Astrocyte of the spinal cord (primary cell): Measurements from ENCODE around the gene SPOCK1.

Experiments
- DNase-seq: peaks from one replicate; pipeline ENCODE4 v3.0.0; 2011; ENCODE audit warnings: low read depth, low spot score
- H3K4me3 ChIP-seq: 2 replicates; pipeline ENCODE4 v1.5.1; 2011; ENCODE audit warnings: low read depth, mild to moderate bottlenecking, low read length, moderate library complexity
- in situ Hi-C: cut with HindIII; loops from 2 replicates; pipeline ENCODE4 v1.10.0; 2017; ENCODE audit warnings: low sequenced_read_pairs
- TF ChIP-seq, protein P1 (sequence below): IDR thresholded peaks from 2 replicates; pipeline ENCODE4 v1.5.1; 2012; ENCODE audit warnings: low read depth, mild to moderate bottlenecking, low read length, inconsistent platforms

The SPOCK1 gene

GRCh38 chr5:137329586-137330296 lies 169.4 kb downstream of the SPOCK1 start:
- in situ Hi-C loops = no loop called here
- no peak overlapping the region for H3K4me3 ChIP-seq
- TF ChIP-seq, protein P1, sequence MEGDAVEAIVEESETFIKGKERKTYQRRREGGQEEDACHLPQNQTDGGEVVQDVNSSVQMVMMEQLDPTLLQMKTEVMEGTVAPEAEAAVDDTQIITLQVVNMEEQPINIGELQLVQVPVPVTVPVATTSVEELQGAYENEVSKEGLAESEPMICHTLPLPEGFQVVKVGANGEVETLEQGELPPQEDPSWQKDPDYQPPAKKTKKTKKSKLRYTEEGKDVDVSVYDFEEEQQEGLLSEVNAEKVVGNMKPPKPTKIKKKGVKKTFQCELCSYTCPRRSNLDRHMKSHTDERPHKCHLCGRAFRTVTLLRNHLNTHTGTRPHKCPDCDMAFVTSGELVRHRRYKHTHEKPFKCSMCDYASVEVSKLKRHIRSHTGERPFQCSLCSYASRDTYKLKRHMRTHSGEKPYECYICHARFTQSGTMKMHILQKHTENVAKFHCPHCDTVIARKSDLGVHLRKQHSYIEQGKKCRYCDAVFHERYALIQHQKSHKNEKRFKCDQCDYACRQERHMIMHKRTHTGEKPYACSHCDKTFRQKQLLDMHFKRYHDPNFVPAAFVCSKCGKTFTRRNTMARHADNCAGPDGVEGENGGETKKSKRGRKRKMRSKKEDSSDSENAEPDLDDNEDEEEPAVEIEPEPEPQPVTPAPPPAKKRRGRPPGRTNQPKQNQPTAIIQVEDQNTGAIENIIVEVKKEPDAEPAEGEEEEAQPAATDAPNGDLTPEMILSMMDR = no peak
- no peak for DNase-seq

DNA sequence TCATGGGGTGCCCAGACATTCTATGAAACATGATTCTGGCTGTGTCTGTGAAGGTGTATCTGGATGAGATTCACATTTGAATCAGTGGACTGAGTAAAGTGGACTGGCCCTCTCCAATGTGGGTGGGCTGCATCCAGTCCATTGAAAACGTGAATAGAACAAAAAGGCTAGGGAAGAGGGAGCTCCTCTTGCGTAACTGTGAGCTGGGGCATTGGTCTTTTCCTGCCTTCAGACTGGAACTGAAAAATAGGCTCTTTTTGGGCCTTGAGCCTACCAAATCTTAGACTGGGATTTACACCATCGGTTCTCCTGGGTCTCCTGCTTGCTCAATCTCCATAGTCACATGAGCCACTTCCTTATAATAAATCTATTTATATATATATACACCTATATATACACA lies 170.1 kb downstream of the SPOCK1 start:
- in situ Hi-C loops = no loop called here
- no peak overlapping the region for H3K4me3 ChIP-seq
- no peak for DNase-seq
- TF ChIP-seq, protein P1 = no peak

DNA sequence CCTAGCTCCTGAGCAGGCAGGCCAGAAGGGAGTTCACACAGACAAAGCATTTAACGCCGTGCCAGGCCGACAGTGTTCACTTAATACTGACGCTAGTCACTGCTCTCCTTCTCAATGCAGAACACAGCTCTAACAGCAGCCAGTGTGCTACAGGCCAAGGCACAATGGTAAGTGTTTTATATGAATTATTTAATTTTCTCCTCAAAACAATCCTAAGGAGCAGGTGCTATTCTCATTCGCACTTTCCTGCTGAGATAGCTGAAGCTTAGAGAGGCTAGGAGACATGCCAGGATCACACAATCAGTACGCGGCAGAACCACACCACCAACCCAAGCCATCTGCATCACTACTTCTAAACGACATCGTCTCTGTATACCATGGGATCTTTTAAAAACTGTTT lies 170.7 kb downstream of the SPOCK1 start:
- no peak overlapping the region for H3K4me3 ChIP-seq
- in situ Hi-C loops = no loop called here
- no peak for DNase-seq
- TF ChIP-seq, protein P1 = no peak

DNA sequence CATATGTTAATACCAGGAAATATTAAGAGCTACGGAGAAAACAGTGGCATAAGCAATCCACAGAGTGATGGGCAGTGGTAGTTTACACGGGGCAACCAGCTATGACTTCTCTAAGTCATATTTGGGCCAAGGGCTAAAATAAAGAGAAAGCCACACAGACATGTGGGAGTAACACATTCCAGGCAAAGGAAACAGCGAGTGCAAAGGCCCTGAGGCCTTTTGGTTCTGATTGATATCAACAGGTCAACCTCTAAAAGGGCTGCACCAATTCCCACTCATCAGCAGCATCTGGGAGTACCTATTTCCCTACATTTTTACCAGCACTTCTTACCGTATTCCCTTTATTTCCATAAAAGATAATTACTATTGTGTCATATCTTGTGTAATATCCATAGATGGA lies 173.4 kb downstream of the SPOCK1 start:
- DNase-seq = no peak
- H3K4me3 ChIP-seq = no peak overlapping the region
- TF ChIP-seq, protein P1 = no peak
- in situ Hi-C loops = no loop called here

DNA sequence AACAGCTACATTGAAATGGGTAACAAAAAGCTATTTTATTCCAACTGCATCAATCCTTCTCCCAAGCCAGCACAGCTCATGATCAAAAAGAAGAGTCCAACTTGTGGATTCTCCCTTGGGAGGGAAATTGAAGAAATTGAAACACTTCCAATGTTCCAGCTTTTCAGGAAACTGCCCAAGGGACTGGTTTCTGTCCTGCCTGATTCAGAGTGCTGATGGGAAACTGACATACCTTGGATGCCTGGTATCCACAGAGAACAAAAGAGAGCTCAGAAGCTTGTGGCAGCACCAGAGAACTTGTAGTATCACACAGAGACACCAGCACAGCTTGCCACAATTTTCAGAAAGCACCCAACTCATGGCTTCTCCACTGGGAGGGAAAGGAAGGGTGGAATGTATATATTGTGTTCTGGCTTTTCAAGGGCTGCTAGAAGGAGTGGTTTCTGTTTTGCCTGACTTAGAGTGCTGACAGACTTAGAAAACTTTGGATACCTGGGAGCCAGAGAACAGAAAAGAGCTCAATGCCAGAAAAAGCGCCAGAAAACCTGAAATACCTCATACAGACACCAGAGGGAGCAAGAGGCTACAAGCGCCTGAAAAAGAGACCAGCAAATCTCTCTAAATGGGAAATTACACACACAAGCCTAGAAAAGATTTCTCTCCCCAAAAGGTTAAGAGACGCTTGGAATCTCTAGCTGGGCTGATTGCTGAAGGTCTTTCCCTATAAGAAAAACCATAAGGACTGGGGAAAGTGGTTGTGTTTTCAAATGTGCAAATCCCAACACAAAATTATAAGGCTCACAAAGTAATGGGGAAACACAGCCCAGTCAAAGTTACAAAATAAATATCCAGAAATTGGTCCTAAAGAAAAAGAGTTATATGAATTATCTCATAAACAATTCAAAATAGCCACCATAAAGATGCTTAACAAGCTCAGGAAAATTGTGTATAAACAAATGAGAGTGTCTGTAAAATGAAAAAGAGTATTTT lies 178.8 kb downstream of the SPOCK1 start:
- no peak overlapping the region for H3K4me3 ChIP-seq
- in situ Hi-C loops = no loop called here
- TF ChIP-seq, protein P1 = peak; percentile 81
- DNase-seq = peak; percentile 77

GRCh38 chr5:137318027-137318426 lies 181.1 kb downstream of the SPOCK1 start:
- TF ChIP-seq, protein P1 = no peak
- H3K4me3 ChIP-seq = no peak overlapping the region
- no peak for DNase-seq
- in situ Hi-C loops = no loop called here
